HepG2 (cell line): ENCODE data around the gene BCAT1. TPM values are rescaled to one million over a fixed set of nuclear protein-coding genes. Genes with fewer than 3 reads are reported as not detected.

Experiments used
- ATAC-seq: fragments of 200-7000 bp; cut with Tn5 transposase; 3 replicates; pipeline ENCODE4 v1.9.1; 2020; ENCODE audit warnings: mild to moderate bottlenecking, moderate library complexity
- BruUV-seq: library from RNA; stranded (reverse); fragments of 400-500 nt; replicated peaks from 2 replicates; lab custom pipeline; 2021; lab: Mats Ljungman, UMichigan
- CTCF ChIA-PET: fragments of 300-600 bp; formaldehyde crosslinking; extraction: SDS; loops from one replicate; lab custom pipeline; 2021; ENCODE audit warnings: low total read pairs, inconsistent platforms, low intra/inter-chr PET ratio; lab: Yijun Ruan, JAX
- POLR2A ChIA-PET: fragments of 350-600 bp; sonication (Branson Sonifier 250); formaldehyde crosslinking; loops from one replicate; lab custom pipeline; 2020; ENCODE audit warnings: antibody characterized with exemption, inconsistent platforms; lab: Yijun Ruan, JAX
- DNase-seq: peaks from one replicate; pipeline ENCODE4 v3.0.0-alpha.2; 2015; ENCODE audit warnings: low spot score
- FAIRE-seq: peaks from 3 replicates; lab custom pipeline; 2011; peaks lifted over from hg19 to GRCh38; lab: Jason Lieb, UNC
- H2AFZ ChIP-seq: one replicate; pipeline ENCODE4 v1.6.1; 2011; ENCODE audit warnings: low read length, inconsistent platforms
- H3K27ac ChIP-seq: fragments of 300-600 bp; 3 replicates; pipeline ENCODE4 v1.8.0; 2011; ENCODE audit warnings: mixed run types, mild to moderate bottlenecking, mixed read lengths, low read length, inconsistent platforms; ENCODE audit not compliant: insufficient read depth; ENCODE audit errors: extremely low read length
- H3K27me3 ChIP-seq, 2 experiments: fragments of 200-600 bp in 1 of 2; 2 replicates in 1 of 2; 3 replicates in 1 of 2; pipeline versions ENCODE4 v1.6.0 to v1.8.0; 2011; ENCODE audit warnings: low read length in 2 of 2, mild to moderate bottlenecking in 2 of 2, moderate library complexity in 2 of 2, inconsistent platforms in 1 of 2; ENCODE audit not compliant: insufficient read depth in 2 of 2, control insufficient read depth in 1 of 2
- H3K36me3 ChIP-seq, 2 experiments: fragments of 200-600 bp in 1 of 2; replicated peaks in 1 of 2; 2 replicates in 1 of 2; 3 replicates in 1 of 2; pipeline versions ENCODE4 v1.5.1 to v1.8.0; 2011; ENCODE audit warnings: low read length in 2 of 2, inconsistent platforms in 1 of 2; ENCODE audit not compliant: insufficient read depth in 2 of 2, control insufficient read depth in 1 of 2
- H3K4me1 ChIP-seq: 2 replicates; pipeline ENCODE4 v1.5.1; 2012; ENCODE audit warnings: low read length, inconsistent platforms; ENCODE audit not compliant: insufficient read depth
- H3K4me2 ChIP-seq: 2 replicates; pipeline ENCODE4 v1.6.0; 2011; ENCODE audit warnings: low read depth, low read length, inconsistent platforms
- H3K4me3 ChIP-seq, 3 experiments: fragments of 200-600 bp in 1 of 3; sonication (generic), shearing (Covaris generic) in 1 of 3; replicated peaks in 1 of 3; 2 replicates each; pipeline ENCODE4 v1.5.1; 2011 to 2016; ENCODE audit warnings: low read length in 3 of 3, inconsistent platforms in 2 of 3, low read depth in 2 of 3, mild to moderate bottlenecking in 2 of 3, control low read depth in 1 of 3, mixed read lengths in 1 of 3; ENCODE audit not compliant: insufficient read depth in 1 of 3
- H3K79me2 ChIP-seq: one replicate; pipeline ENCODE4 v1.6.1; 2011; ENCODE audit warnings: low read length, inconsistent platforms; ENCODE audit not compliant: insufficient read depth
- H3K9ac ChIP-seq: 2 replicates; pipeline ENCODE4 v1.6.0; 2011; ENCODE audit warnings: mild to moderate bottlenecking, low read depth, low read length, inconsistent platforms; ENCODE audit not compliant: insufficient read depth
- H3K9me3 ChIP-seq: 2 replicates; pipeline ENCODE4 v1.5.1; 2012; ENCODE audit warnings: mild to moderate bottlenecking, low read length
- H4K20me1 ChIP-seq: 2 replicates; pipeline ENCODE4 v1.6.0; 2011; ENCODE audit warnings: inconsistent platforms, mild to moderate bottlenecking, low read length, moderate library complexity; ENCODE audit not compliant: insufficient read depth
- ATRX ChIP-seq: sonication (generic); formaldehyde crosslinking; IDR thresholded peaks from 2 replicates; pipeline ENCODE4 v1.4.0; 2020; ENCODE audit warnings: missing genetic modification reagents, borderline replicate concordance
- BCL6 ChIP-seq: IDR thresholded peaks from 2 replicates; pipeline ENCODE4 v1.6.1; 2016; ENCODE audit warnings: missing genetic modification reagents, missing compliant biosample characterization
- BHLHE40 ChIP-seq: IDR thresholded peaks from 2 replicates; pipeline ENCODE4 v1.6.1; 2011; ENCODE audit warnings: low read length, improper control_type of control experiment
- DZIP1 ChIP-seq: sonication (generic); formaldehyde crosslinking; IDR thresholded peaks from 2 replicates; pipeline ENCODE4 v1.5.0; 2020; ENCODE audit warnings: mild to moderate bottlenecking, missing genetic modification reagents
- EHMT2 ChIP-seq: fragments of 200-600 bp; sonication (generic); IDR thresholded peaks from 2 replicates; pipeline ENCODE4 v1.7.0; 2017; ENCODE audit warnings: antibody characterized with exemption, low read depth, low read length, borderline replicate concordance
- MAFF ChIP-seq: IDR thresholded peaks from 2 replicates; pipeline ENCODE4 v1.6.1; 2011; ENCODE audit warnings: low read depth, low read length, improper control_type of control experiment
- MAX ChIP-seq: IDR thresholded peaks from 2 replicates; pipeline ENCODE4 v1.6.1; 2012; ENCODE audit warnings: inconsistent platforms
- SOX5 ChIP-seq: IDR thresholded peaks from 2 replicates; pipeline ENCODE4 v1.6.1; 2016; ENCODE audit warnings: borderline replicate concordance
- TOE1 ChIP-seq: sonication (generic); formaldehyde crosslinking; IDR thresholded peaks from 2 replicates; pipeline ENCODE4 v1.4.0; 2020; ENCODE audit warnings: mild to moderate bottlenecking, missing genetic modification reagents
- YEATS4 ChIP-seq: sonication (generic); formaldehyde crosslinking; IDR thresholded peaks from 2 replicates; pipeline ENCODE4 v1.4.0; 2020; ENCODE audit warnings: missing genetic modification reagents, borderline replicate concordance
- ZNF143 ChIP-seq: sonication (generic); formaldehyde crosslinking; IDR thresholded peaks from 2 replicates; pipeline ENCODE4 v1.4.0; 2020; ENCODE audit warnings: missing genetic modification reagents
- ZNF274 ChIP-seq: sonication (generic); formaldehyde crosslinking; IDR thresholded peaks from 2 replicates; pipeline ENCODE4 v1.5.1; 2020; ENCODE audit warnings: mild to moderate bottlenecking, missing genetic modification reagents
- WGBS: methylation state at CpG from one replicate; pipeline ENCODE4 v1.1.6; 2017; ENCODE audit warnings: low lambda C conversion rate; 5-methylcytosine and 5-hydroxymethylcytosine counted together
- in situ Hi-C: cut with HindIII; loops from 2 replicates; pipeline ENCODE4 v1.10.0; 2017; ENCODE audit warnings: low pct_unique_long_range_greater_than_20kb; ENCODE audit not compliant: extremely low pct_ligation_motif_present
- intact Hi-C: fragments of 100-400 bp; cut with micrococcal nuclease; formaldehyde crosslinking; loops from one replicate; pipeline ENCODE4 v1.10.0; 2022; ENCODE audit not compliant: unreplicated experiment
- polyA plus RNA-seq, 8 experiments: library from polyadenylated mRNA; depleted of rRNA in 3 of 8; stranded (reverse) in 7 of 8; unstranded in 1 of 8; fragments of >200 nt; fragmentation: Illumina TruSeq in 4 of 8; extraction: Trizol in 4 of 8; gene quantifications; 2 replicates each; pipeline versions ENCODE4 v1.2.1 to v1.2.3, GENCODE V29; 2011 to 2016; ENCODE audit warnings: low read depth in 4 of 8, missing spikeins in 1 of 8, mixed read lengths in 1 of 8; ENCODE audit not compliant: insufficient read depth in 1 of 8
- total RNA-seq, 5 experiments: library from RNA; depleted of rRNA; stranded (reverse); fragments of >200 nt; fragmentation: Illumina TruSeq; extraction: Trizol; gene quantifications; 2 replicates each; pipeline ENCODE4 v1.2.3, GENCODE V29; 2016; ENCODE audit warnings: low read depth in 1 of 5
- TF ChIP-seq, protein P1 (sequence below): sonication (generic); formaldehyde crosslinking; IDR thresholded peaks from 2 replicates; pipeline ENCODE4 v1.9.0; 2021; ENCODE audit warnings: missing genetic modification reagents, borderline replicate concordance

Gene BCAT1
- total and polyA plus RNA-seq, 2 of the 13 experiments (the other 11 are each of a cell fraction or from before 2014, with no cell fraction given), result 8.0 to 75.5 TPM

DNA sequence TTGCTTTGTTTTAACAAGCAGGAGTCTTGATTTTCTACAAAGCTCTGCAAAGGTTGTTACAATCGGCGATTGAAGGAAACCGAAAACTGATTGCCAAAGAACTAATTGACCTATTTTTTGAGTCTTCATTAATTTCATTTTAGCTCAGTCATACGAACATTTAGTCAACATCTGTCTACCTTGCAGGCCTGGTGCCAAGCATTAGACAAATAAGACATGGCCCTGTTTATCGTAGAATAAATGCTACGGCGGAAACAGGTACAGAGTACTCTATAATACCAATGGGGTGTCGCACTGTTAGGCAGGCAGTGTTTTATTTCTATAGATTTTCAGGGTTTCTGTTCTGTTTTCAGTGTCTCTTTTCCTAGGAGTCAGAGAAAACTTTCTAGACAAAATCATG lies 171.5 kb downstream of the BCAT1 start:
- intact Hi-C loops (loop anchor here (5.0 kb wide), 2 partner anchors 50 to 65 kb away; no protein-coding TSS in a partner anchor), in situ Hi-C loops (loop anchor here (10.0 to 25.0 kb wide), 2 partner anchors 183 to 1915 kb away; no protein-coding TSS in a partner anchor)
- FAIRE-seq (no peak), ATAC-seq (no peak), DNase-seq (no peak)
- Histone ChIP-seq H3K36me3 (no peaks in the 10 kb centered on the region), H3K4me2 (no peak overlapping the region), H4K20me1 (no peaks in the 10 kb centered on the region), H3K79me2 (no peaks in the 10 kb centered on the region), H3K27ac (no peak overlapping the region), H3K9me3 (no peaks in the 10 kb centered on the region), H3K4me1 (peaks cover 10% of the 10 kb centered on the region), H3K9ac (no peak overlapping the region), H3K4me3 (no peak overlapping the region), H2AFZ (no peak overlapping the region), H3K27me3 (no peaks in the 10 kb centered on the region)
- BruUV-seq, result no TSS peak
- CTCF ChIA-PET, result no interaction called here
- POLR2A ChIA-PET, result interaction anchor here (1.2 kb wide), 1 partner anchor 22 kb away, joined by 3 read pairs; no protein-coding TSS in a partner anchor
- TF ChIP-seq SOX5 (no peak), EHMT2 (no peak), ZNF274 (CRISPR knock-in tag) (no peak), TOE1 (CRISPR knock-in tag) (no peak), ZNF143 (CRISPR knock-in tag) (no peak), ATRX (CRISPR knock-in tag) (no peak)
- WGBS, result 94% methylated on average over 8 of the region's 8 CpGs

DNA sequence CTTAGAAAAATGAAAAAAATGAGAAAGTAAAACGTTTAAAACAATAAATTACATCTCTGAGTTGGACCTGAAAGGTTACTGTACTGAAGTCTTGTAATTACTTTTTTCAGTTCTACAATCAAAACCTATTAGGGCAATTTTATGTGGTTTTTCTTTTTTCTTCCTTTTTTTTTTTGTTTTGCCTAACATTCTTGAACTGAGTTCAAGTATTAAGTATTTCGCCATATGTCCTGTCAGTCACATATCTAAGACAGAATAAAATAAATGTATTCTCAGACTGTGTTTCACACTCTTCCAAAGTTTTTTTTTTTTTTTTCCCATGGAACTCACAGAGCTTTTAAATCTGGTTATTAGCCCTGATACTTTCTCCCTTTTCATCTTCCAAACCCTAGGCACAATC lies 172.0 kb downstream of the BCAT1 start:
- in situ Hi-C loops (loop anchor here (10.0 to 25.0 kb wide), 2 partner anchors 182 to 1915 kb away; no protein-coding TSS in a partner anchor), intact Hi-C loops (loop anchor here (5.0 kb wide), 2 partner anchors 50 to 65 kb away; no protein-coding TSS in a partner anchor)
- H3K4me1 ChIP-seq, result peaks cover 10% of the 10 kb centered on the region
- TF ChIP-seq DZIP1 (CRISPR knock-in tag) (no peak), BHLHE40 (no peak), MAX (no peak), MAFF (no peak), BCL6 (no peak), YEATS4 (CRISPR knock-in tag) (no peak)
- TF ChIP-seq, protein P1, sequence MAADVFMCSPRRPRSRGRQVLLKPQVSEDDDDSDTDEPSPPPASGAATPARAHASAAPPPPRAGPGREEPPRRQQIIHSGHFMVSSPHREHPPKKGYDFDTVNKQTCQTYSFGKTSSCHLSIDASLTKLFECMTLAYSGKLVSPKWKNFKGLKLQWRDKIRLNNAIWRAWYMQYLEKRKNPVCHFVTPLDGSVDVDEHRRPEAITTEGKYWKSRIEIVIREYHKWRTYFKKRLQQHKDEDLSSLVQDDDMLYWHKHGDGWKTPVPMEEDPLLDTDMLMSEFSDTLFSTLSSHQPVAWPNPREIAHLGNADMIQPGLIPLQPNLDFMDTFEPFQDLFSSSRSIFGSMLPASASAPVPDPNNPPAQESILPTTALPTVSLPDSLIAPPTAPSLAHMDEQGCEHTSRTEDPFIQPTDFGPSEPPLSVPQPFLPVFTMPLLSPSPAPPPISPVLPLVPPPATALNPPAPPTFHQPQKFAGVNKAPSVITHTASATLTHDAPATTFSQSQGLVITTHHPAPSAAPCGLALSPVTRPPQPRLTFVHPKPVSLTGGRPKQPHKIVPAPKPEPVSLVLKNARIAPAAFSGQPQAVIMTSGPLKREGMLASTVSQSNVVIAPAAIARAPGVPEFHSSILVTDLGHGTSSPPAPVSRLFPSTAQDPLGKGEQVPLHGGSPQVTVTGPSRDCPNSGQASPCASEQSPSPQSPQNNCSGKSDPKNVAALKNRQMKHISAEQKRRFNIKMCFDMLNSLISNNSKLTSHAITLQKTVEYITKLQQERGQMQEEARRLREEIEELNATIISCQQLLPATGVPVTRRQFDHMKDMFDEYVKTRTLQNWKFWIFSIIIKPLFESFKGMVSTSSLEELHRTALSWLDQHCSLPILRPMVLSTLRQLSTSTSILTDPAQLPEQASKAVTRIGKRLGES (CRISPR knock-in tag), result no peak
- no peak overlapping the region for H3K4me2 ChIP-seq
- H2AFZ ChIP-seq, result no peak overlapping the region
- H3K36me3 ChIP-seq, result no peaks in the 10 kb centered on the region
- H3K4me3 ChIP-seq, result no peak overlapping the region
- ChIA-PET CTCF (no interaction called here), POLR2A (interaction anchor here (1.2 kb wide), 1 partner anchor 22 kb away, joined by 3 read pairs; no protein-coding TSS in a partner anchor)
- no peaks in the 10 kb centered on the region for H4K20me1 ChIP-seq
- no peak overlapping the region for H3K9ac ChIP-seq
- DNase-seq (no peak), ATAC-seq (no peak), FAIRE-seq (no peak)
- H3K27ac ChIP-seq, result no peak overlapping the region
- no peaks in the 10 kb centered on the region for H3K79me2 ChIP-seq
- H3K9me3 ChIP-seq, result no peaks in the 10 kb centered on the region
- BruUV-seq, result no TSS peak
- 61% methylated on average over 2 of the region's 2 CpGs for WGBS
- H3K27me3 ChIP-seq, result no peaks in the 10 kb centered on the region
